Measurements from ENCODE around the gene MFAP4. TPM values are rescaled to one million over a fixed set of nuclear protein-coding genes. Genes with fewer than 3 reads are reported as not detected.

MFAP4 gene
- total and polyA plus RNA-seq, 5 donors from 2014 or later: not detected

GRCh38 chr17:19346351-19347255 lies 40.4 kb downstream of the MFAP4 start:
- Mint-ChIP-seq H3K27me3 (peaks cover 6% of the 10 kb centered on the region), H3K9me3 (no peaks in the 10 kb centered on the region), H3K4me1 (no peaks in the 10 kb centered on the region), H3K27ac (no peak overlapping the region), H3K4me3 (no peak overlapping the region), H3K36me3 (no peaks in the 10 kb centered on the region)
- Histone ChIP-seq H3K4me1 (ENCODE audit: control insufficient read depth, insufficient read depth, low read length, poor library complexity, severe bottlenecking) (no peaks in the 10 kb centered on the region), H3K27ac (ENCODE audit: insufficient read depth, low read length, poor library complexity, severe bottlenecking) (no peak overlapping the region), H3K36me3 (ENCODE audit: control insufficient read depth, insufficient read depth, low read length) (no peaks in the 10 kb centered on the region), H3K27me3 (ENCODE audit: control insufficient read depth, insufficient read depth, low read length) (no peaks in the 10 kb centered on the region), H3K4me3 (ENCODE audit: low read depth, low read length) (no peak overlapping the region), H3K9me3 (ENCODE audit: control insufficient read depth in 2 of 2, low read length in 2 of 2) (no peaks in the 10 kb centered on the region)
- no peak for ATAC-seq (ENCODE audit: low read depth in 2 of 2)
- no peak for DNase-seq

GRCh38 chr17:19345486-19346350 lies 41.3 kb downstream of the MFAP4 start:
- H3K4me3 ChIP-seq (ENCODE audit: low read depth, low read length): no peak overlapping the region
- H3K9me3 ChIP-seq (ENCODE audit: control insufficient read depth in 2 of 2, low read length in 2 of 2): no peaks in the 10 kb centered on the region
- H3K4me3 Mint-ChIP-seq: no peak overlapping the region
- no peak for DNase-seq
- no peak overlapping the region for H3K27ac Mint-ChIP-seq
- H3K36me3 ChIP-seq (ENCODE audit: control insufficient read depth, insufficient read depth, low read length): no peaks in the 10 kb centered on the region
- ATAC-seq (ENCODE audit: low read depth in 2 of 2): no peak
- no peaks in the 10 kb centered on the region for H3K27me3 ChIP-seq (ENCODE audit: control insufficient read depth, insufficient read depth, low read length)
- H3K4me1 ChIP-seq (ENCODE audit: control insufficient read depth, insufficient read depth, low read length, poor library complexity, severe bottlenecking): no peaks in the 10 kb centered on the region
- no peaks in the 10 kb centered on the region for H3K4me1 Mint-ChIP-seq
- H3K36me3 Mint-ChIP-seq: no peaks in the 10 kb centered on the region
- no peaks in the 10 kb centered on the region for H3K9me3 Mint-ChIP-seq
- no peaks in the 10 kb centered on the region for H3K27me3 Mint-ChIP-seq
- H3K27ac ChIP-seq (ENCODE audit: insufficient read depth, low read length, poor library complexity, severe bottlenecking): no peak overlapping the region

- Histone ChIP-seq H3K27me3 (ENCODE audit: control insufficient read depth, insufficient read depth, low read length) (no peaks in the 10 kb centered on the region), H3K9me3 (ENCODE audit: control insufficient read depth in 2 of 2, low read length in 2 of 2) (no peaks in the 10 kb centered on the region), H3K27ac (ENCODE audit: insufficient read depth, low read length, poor library complexity, severe bottlenecking) (no peak overlapping the region), H3K36me3 (ENCODE audit: control insufficient read depth, insufficient read depth, low read length) (no peaks in the 10 kb centered on the region), H3K4me3 (ENCODE audit: low read depth, low read length) (no peak overlapping the region), H3K4me1 (ENCODE audit: control insufficient read depth, insufficient read depth, low read length, poor library complexity, severe bottlenecking) (no peaks in the 10 kb centered on the region)
- H3K9me3 Mint-ChIP-seq: no peaks in the 10 kb centered on the region
- peak overlapping the region in 1 of 3 donors; percentile 56 for H3K27ac Mint-ChIP-seq
- no peak for ATAC-seq (ENCODE audit: low read depth in 2 of 2)
- H3K4me1 Mint-ChIP-seq: no peaks in the 10 kb centered on the region
- peak overlapping the region in 1 of 4 donors; percentile 32 for H3K4me3 Mint-ChIP-seq
- H3K27me3 Mint-ChIP-seq: no peaks in the 10 kb centered on the region
- no peak for DNase-seq
- H3K36me3 Mint-ChIP-seq: no peaks in the 10 kb centered on the region
Measured at GRCh38 chr17:19345067-19345460, 41.9 kb downstream of the MFAP4 start.

- no peaks in the 10 kb centered on the region for H3K9me3 Mint-ChIP-seq
- ATAC-seq (ENCODE audit: low read depth in 2 of 2): no peak
- no peaks in the 10 kb centered on the region for H3K36me3 Mint-ChIP-seq
- no peak overlapping the region for H3K4me3 ChIP-seq (ENCODE audit: low read depth, low read length)
- no peaks in the 10 kb centered on the region for H3K9me3 ChIP-seq (ENCODE audit: control insufficient read depth in 2 of 2, low read length in 2 of 2)
- H3K4me1 ChIP-seq (ENCODE audit: control insufficient read depth, insufficient read depth, low read length, poor library complexity, severe bottlenecking): no peaks in the 10 kb centered on the region
- H3K27me3 Mint-ChIP-seq: no peaks in the 10 kb centered on the region
- H3K27me3 ChIP-seq (ENCODE audit: control insufficient read depth, insufficient read depth, low read length): no peaks in the 10 kb centered on the region
- H3K36me3 ChIP-seq (ENCODE audit: control insufficient read depth, insufficient read depth, low read length): no peaks in the 10 kb centered on the region
- no peak for DNase-seq
- H3K27ac ChIP-seq (ENCODE audit: insufficient read depth, low read length, poor library complexity, severe bottlenecking): no peak overlapping the region
- peak overlapping the region in 1 of 3 donors; percentile 56 for H3K27ac Mint-ChIP-seq
- peak overlapping the region in 1 of 4 donors; percentile 32 for H3K4me3 Mint-ChIP-seq
- no peaks in the 10 kb centered on the region for H3K4me1 Mint-ChIP-seq
Measured at GRCh38 chr17:19344311-19345066, 42.5 kb downstream of the MFAP4 start.

- H3K4me3 ChIP-seq (ENCODE audit: low read depth, low read length): no peak overlapping the region
- H3K9me3 ChIP-seq (ENCODE audit: control insufficient read depth in 2 of 2, low read length in 2 of 2): no peaks in the 10 kb centered on the region
- H3K4me3 Mint-ChIP-seq: no peak overlapping the region
- H3K4me1 Mint-ChIP-seq: no peaks in the 10 kb centered on the region
- DNase-seq: no peak
- no peak overlapping the region for H3K27ac Mint-ChIP-seq
- H3K27ac ChIP-seq (ENCODE audit: insufficient read depth, low read length, poor library complexity, severe bottlenecking): no peak overlapping the region
- no peaks in the 10 kb centered on the region for H3K36me3 ChIP-seq (ENCODE audit: control insufficient read depth, insufficient read depth, low read length)
- no peaks in the 10 kb centered on the region for H3K36me3 Mint-ChIP-seq
- ATAC-seq (ENCODE audit: low read depth in 2 of 2): no peak
- no peaks in the 10 kb centered on the region for H3K4me1 ChIP-seq (ENCODE audit: control insufficient read depth, insufficient read depth, low read length, poor library complexity, severe bottlenecking)
- H3K27me3 Mint-ChIP-seq: no peaks in the 10 kb centered on the region
- no peaks in the 10 kb centered on the region for H3K27me3 ChIP-seq (ENCODE audit: control insufficient read depth, insufficient read depth, low read length)
- H3K9me3 Mint-ChIP-seq: no peaks in the 10 kb centered on the region
Measured at GRCh38 chr17:19343671-19344151, 43.3 kb downstream of the MFAP4 start.

- Mint-ChIP-seq H3K4me1 (no peaks in the 10 kb centered on the region), H3K9me3 (no peaks in the 10 kb centered on the region), H3K27me3 (no peaks in the 10 kb centered on the region), H3K27ac (no peak overlapping the region), H3K4me3 (no peak overlapping the region), H3K36me3 (no peaks in the 10 kb centered on the region)
- Histone ChIP-seq H3K4me3 (ENCODE audit: low read depth, low read length) (no peak overlapping the region), H3K27ac (ENCODE audit: insufficient read depth, low read length, poor library complexity, severe bottlenecking) (no peak overlapping the region), H3K36me3 (ENCODE audit: control insufficient read depth, insufficient read depth, low read length) (no peaks in the 10 kb centered on the region), H3K9me3 (ENCODE audit: control insufficient read depth in 2 of 2, low read length in 2 of 2) (no peaks in the 10 kb centered on the region), H3K4me1 (ENCODE audit: control insufficient read depth, insufficient read depth, low read length, poor library complexity, severe bottlenecking) (no peaks in the 10 kb centered on the region), H3K27me3 (ENCODE audit: control insufficient read depth, insufficient read depth, low read length) (no peaks in the 10 kb centered on the region)
- ATAC-seq (ENCODE audit: low read depth in 2 of 2) (no peak), DNase-seq (no peak)
Measured at GRCh38 chr17:19343256-19343630, 43.7 kb downstream of the MFAP4 start.

GRCh38 chr17:19342611-19343255 lies 44.3 kb downstream of the MFAP4 start:
- DNase-seq (no peak), ATAC-seq (ENCODE audit: low read depth in 2 of 2) (no peak)
- Histone ChIP-seq H3K4me1 (ENCODE audit: control insufficient read depth, insufficient read depth, low read length, poor library complexity, severe bottlenecking) (no peaks in the 10 kb centered on the region), H3K9me3 (ENCODE audit: control insufficient read depth in 2 of 2, low read length in 2 of 2) (no peaks in the 10 kb centered on the region), H3K36me3 (ENCODE audit: control insufficient read depth, insufficient read depth, low read length) (no peaks in the 10 kb centered on the region), H3K4me3 (ENCODE audit: low read depth, low read length) (no peak overlapping the region), H3K27ac (ENCODE audit: insufficient read depth, low read length, poor library complexity, severe bottlenecking) (no peak overlapping the region), H3K27me3 (ENCODE audit: control insufficient read depth, insufficient read depth, low read length) (no peaks in the 10 kb centered on the region)
- no peaks in the 10 kb centered on the region for H3K4me1 Mint-ChIP-seq
- no peaks in the 10 kb centered on the region for H3K9me3 Mint-ChIP-seq
- H3K4me3 Mint-ChIP-seq: no peak overlapping the region
- no peaks in the 10 kb centered on the region for H3K36me3 Mint-ChIP-seq
- no peaks in the 10 kb centered on the region for H3K27me3 Mint-ChIP-seq
- H3K27ac Mint-ChIP-seq: no peak overlapping the region

Data from CD4-positive, CD25-positive, alpha-beta regulatory T cell (primary cell).